Measurements from ENCODE around the gene BAD. TPM values are rescaled to one million over a fixed set of nuclear protein-coding genes. Genes with fewer than 3 reads are reported as not detected.

BAD gene
- total and polyA plus RNA-seq, 2 of the 13 experiments (the other 11 are each of a cell fraction or from before 2014, with no cell fraction given) = 17.9 to 28.5 TPM

DNA sequence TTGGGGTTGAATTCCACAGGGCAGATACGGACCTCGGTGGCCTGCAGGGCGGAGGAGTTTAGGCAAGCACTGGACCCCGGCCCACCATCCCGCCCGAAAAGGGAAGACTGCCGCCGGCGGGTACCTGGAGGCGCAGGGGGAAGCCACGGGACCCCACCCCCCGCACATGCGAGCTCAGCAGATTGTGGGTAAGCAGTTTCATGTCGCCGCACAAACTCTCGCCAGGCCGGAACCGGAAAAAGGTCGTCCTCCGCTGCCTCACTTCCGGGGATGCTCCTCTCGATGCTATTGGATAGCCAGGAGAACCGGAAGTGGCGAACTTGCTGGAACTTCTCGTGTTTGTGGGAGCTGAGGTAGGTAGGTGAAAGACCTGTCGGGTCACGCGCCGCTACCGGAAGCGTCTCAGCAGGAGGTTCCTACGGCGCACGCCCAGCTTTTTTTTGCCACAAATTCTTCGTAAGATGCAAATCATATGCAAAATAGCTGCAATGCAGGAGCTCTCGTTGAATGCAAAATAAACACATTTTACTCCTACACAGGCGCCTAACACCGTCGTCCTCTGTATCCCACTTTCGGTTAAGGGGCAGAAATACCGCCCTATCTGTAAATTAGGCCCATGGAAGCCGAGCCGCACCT lies 33.0 kb upstream of the BAD start, which contains the start of gene TRMT112 (continued):
- TF ChIP-seq, protein P1, sequence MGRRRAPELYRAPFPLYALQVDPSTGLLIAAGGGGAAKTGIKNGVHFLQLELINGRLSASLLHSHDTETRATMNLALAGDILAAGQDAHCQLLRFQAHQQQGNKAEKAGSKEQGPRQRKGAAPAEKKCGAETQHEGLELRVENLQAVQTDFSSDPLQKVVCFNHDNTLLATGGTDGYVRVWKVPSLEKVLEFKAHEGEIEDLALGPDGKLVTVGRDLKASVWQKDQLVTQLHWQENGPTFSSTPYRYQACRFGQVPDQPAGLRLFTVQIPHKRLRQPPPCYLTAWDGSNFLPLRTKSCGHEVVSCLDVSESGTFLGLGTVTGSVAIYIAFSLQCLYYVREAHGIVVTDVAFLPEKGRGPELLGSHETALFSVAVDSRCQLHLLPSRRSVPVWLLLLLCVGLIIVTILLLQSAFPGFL (CRISPR knock-in tag; IDR thresholded peaks at IDR 0.05) = no peak
- TF ChIP-seq TOPORS (CRISPR knock-in tag; IDR thresholded peaks at IDR 0.05) (no peak), ZNF333 (CRISPR knock-in tag; IDR thresholded peaks at IDR 0.05; ENCODE audit: borderline replicate concordance) (0 out of 2 replicates have a peak, but pooled peaks have one; percentile 37), ZNF331 (CRISPR knock-in tag; IDR thresholded peaks at IDR 0.05) (0 out of 2 replicates have a peak, but pooled peaks have one; percentile 33), DZIP1 (CRISPR knock-in tag; IDR thresholded peaks at IDR 0.05) (no peak), FOXM1 (CRISPR knock-in tag; IDR thresholded peaks at IDR 0.05) (no peak), POLR2AphosphoS2 (IDR thresholded peaks at IDR 0.05; ENCODE audit: low read depth, low read length) (no peak), SSRP1 (CRISPR knock-in tag; IDR thresholded peaks at IDR 0.05) (peak; percentile 94), ZNF607 (CRISPR knock-in tag; IDR thresholded peaks at IDR 0.05; ENCODE audit: borderline replicate concordance) (peak; percentile 43; the same call in 1 of the 2 replicates), ZSCAN5A (CRISPR knock-in tag; IDR thresholded peaks at IDR 0.05; ENCODE audit: borderline replicate concordance) (no peak), NR2C2 (CRISPR knock-in tag; IDR thresholded peaks at IDR 0.05; ENCODE audit: borderline replicate concordance) (peak; percentile 86), ZNF556 (CRISPR knock-in tag; IDR thresholded peaks at IDR 0.05; ENCODE audit: borderline replicate concordance) (peak; percentile 24; the same call in 1 of the 2 replicates), GPN1 (CRISPR knock-in tag; IDR thresholded peaks at IDR 0.05; ENCODE audit: borderline replicate concordance) (no peak), RNF219 (CRISPR knock-in tag; IDR thresholded peaks at IDR 0.05) (no peak), MAZ (IDR thresholded peaks at IDR 0.05; ENCODE audit: borderline replicate concordance, low read depth, low read length) (no peak; the same call in 1 of the 2 replicates), MAZ (CRISPR knock-in tag; IDR thresholded peaks at IDR 0.05; ENCODE audit: low read depth) (peak; percentile 72), MTF2 (CRISPR knock-in tag; IDR thresholded peaks at IDR 0.05; ENCODE audit: borderline replicate concordance) (no peak), CHD4 (IDR thresholded peaks at IDR 0.05; ENCODE audit: borderline replicate concordance, low read length) (no peak), JARID2 (CRISPR knock-in tag; IDR thresholded peaks at IDR 0.05; ENCODE audit: insufficient replicate concordance) (no peak)
- TF ChIP-seq, protein P2, sequence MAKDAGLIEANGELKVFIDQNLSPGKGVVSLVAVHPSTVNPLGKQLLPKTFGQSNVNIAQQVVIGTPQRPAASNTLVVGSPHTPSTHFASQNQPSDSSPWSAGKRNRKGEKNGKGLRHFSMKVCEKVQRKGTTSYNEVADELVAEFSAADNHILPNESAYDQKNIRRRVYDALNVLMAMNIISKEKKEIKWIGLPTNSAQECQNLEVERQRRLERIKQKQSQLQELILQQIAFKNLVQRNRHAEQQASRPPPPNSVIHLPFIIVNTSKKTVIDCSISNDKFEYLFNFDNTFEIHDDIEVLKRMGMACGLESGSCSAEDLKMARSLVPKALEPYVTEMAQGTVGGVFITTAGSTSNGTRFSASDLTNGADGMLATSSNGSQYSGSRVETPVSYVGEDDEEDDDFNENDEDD (CRISPR knock-in tag; IDR thresholded peaks at IDR 0.05; ENCODE audit: borderline replicate concordance) = peak; percentile 37; the same call in 1 of the 2 replicates
